OCI-LY1 (cell line): ENCODE results near the gene SS18L1.

ENCODE experiments used
- H2AFZ ChIP-seq: fragments of 200-600 bp; sonication (generic), shearing (Covaris generic); 2 replicates; pipeline ENCODE4 v1.6.0; 2014; ENCODE audit warnings: antibody characterized with exemption, mild to moderate bottlenecking, low read length
- H3F3A ChIP-seq: fragments of 200-600 bp; sonication (generic), shearing (Covaris generic); 2 replicates; pipeline ENCODE4 v1.6.0; 2014; ENCODE audit warnings: mild to moderate bottlenecking, antibody characterized with exemption, low read length, moderate library complexity; ENCODE audit not compliant: insufficient read depth
- H3K27ac ChIP-seq: fragments of 200-600 bp; sonication (generic); 2 replicates; pipeline ENCODE4 v1.5.1; 2014; ENCODE audit warnings: low read length, mixed run types, mild to moderate bottlenecking, low read depth; ENCODE audit not compliant: poor library complexity, severe bottlenecking
- H3K27me3 ChIP-seq: fragments of 200-600 bp; sonication (generic); 2 replicates; pipeline ENCODE4 v1.6.0; 2014; ENCODE audit warnings: antibody characterized with exemption, mild to moderate bottlenecking, low read length, moderate library complexity; ENCODE audit not compliant: insufficient read depth
- H3K36me3 ChIP-seq: fragments of 200-600 bp; sonication (generic); 2 replicates; pipeline ENCODE4 v1.6.1; 2014; ENCODE audit warnings: mild to moderate bottlenecking, antibody characterized with exemption, low read length, moderate library complexity, mixed read lengths; ENCODE audit not compliant: insufficient read depth
- H3K4me1 ChIP-seq: fragments of 200-600 bp; sonication (generic); 2 replicates; pipeline ENCODE4 v1.5.1; 2014; ENCODE audit warnings: mild to moderate bottlenecking, low read length, moderate library complexity; ENCODE audit not compliant: insufficient read depth, severe bottlenecking
- H3K4me2 ChIP-seq: fragments of 200-600 bp; sonication (generic), shearing (Covaris generic); 2 replicates; pipeline ENCODE4 v1.6.1; 2014; ENCODE audit warnings: low read length
- H3K4me3 ChIP-seq: fragments of 200-600 bp; sonication (generic); 2 replicates; pipeline ENCODE4 v1.5.1; 2014; ENCODE audit warnings: low read length, low read depth, mild to moderate bottlenecking, mixed read lengths; ENCODE audit not compliant: poor library complexity, severe bottlenecking
- H3K79me2 ChIP-seq: fragments of 200-600 bp; shearing (Covaris generic); 2 replicates; pipeline ENCODE4 v1.6.1; 2016; ENCODE audit warnings: mixed run types, low read length, mixed read lengths; ENCODE audit not compliant: insufficient read depth
- H3K9ac ChIP-seq: fragments of 200-600 bp; sonication (generic), shearing (Covaris generic); 2 replicates; pipeline ENCODE4 v1.6.1; 2014; ENCODE audit warnings: mild to moderate bottlenecking, low read length, mixed read lengths
- H3K9me2 ChIP-seq: fragments of 200-600 bp; sonication (generic), shearing (Covaris generic); 2 replicates; pipeline ENCODE4 v1.6.1; 2014; ENCODE audit warnings: low read depth, mild to moderate bottlenecking, low read length, mixed read lengths
- H3K9me3 ChIP-seq: fragments of 200-600 bp; shearing (Covaris generic); 2 replicates; pipeline ENCODE4 v1.6.1; 2014; ENCODE audit warnings: low read length, mixed read lengths
- H4K20me1 ChIP-seq: fragments of 200-600 bp; sonication (generic), shearing (Covaris generic); 2 replicates; pipeline ENCODE4 v1.6.0; 2016; ENCODE audit warnings: mild to moderate bottlenecking, low read length; ENCODE audit not compliant: insufficient read depth
- CTCF ChIP-seq: fragments of 200-600 bp; sonication (generic), shearing (Covaris generic); IDR thresholded peaks from 2 replicates; pipeline ENCODE4 v1.5.1; 2017; ENCODE audit warnings: mild to moderate bottlenecking, antibody characterized with exemption, low read length, moderate library complexity, mixed read lengths
- EZH2 ChIP-seq: fragments of 200-600 bp; sonication (generic), shearing (Covaris generic); IDR thresholded peaks from 2 replicates; pipeline ENCODE4 v1.8.0; 2017; ENCODE audit warnings: borderline replicate concordance, mixed run types, mild to moderate bottlenecking, antibody characterized with exemption, low read length, moderate library complexity, mixed read lengths

Gene SS18L1

GRCh38 chr20:62183426-62184142, 40.0 kb downstream of the SS18L1 start:
- peak overlapping the region; percentile 97 for H3K4me3 ChIP-seq
- H3K79me2 ChIP-seq: peaks cover 37% of the 10 kb centered on the region
- H3K4me1 ChIP-seq: peaks cover 48% of the 10 kb centered on the region
- no peaks in the 10 kb centered on the region for H3K27me3 ChIP-seq
- no peaks in the 10 kb centered on the region for H3F3A ChIP-seq
- H3K9me3 ChIP-seq: no peaks in the 10 kb centered on the region
- H3K9me2 ChIP-seq: no peaks in the 10 kb centered on the region
- peak overlapping the region; percentile 99 for H3K4me2 ChIP-seq
- no peaks in the 10 kb centered on the region for H3K36me3 ChIP-seq
- no peaks in the 10 kb centered on the region for H4K20me1 ChIP-seq
- H3K9ac ChIP-seq: peak overlapping the region; percentile 98
- H2AFZ ChIP-seq: no peak overlapping the region
- H3K27ac ChIP-seq: peak overlapping the region; percentile 41
- TF ChIP-seq CTCF (no peak), EZH2 (no peak)

DNA sequence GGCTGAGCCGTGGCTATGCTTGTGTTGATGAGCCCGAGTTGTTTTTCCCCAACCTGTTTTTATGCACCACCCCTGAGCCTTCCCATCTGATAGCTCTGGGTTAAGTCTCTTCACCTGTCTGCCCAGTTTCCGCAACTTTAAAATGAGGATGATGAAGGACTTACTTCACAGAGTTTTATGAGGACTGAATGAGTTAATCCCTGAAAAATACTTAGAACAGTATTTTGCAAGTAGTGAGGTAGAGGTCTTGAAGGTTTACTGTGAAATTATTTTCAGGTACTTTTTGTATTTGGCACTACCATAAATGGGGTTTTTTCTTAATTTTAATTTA, 42.5 kb downstream of the SS18L1 start:
- Histone ChIP-seq H3K4me2 (peak overlapping the region; percentile 50; the same call in 1 of the 2 replicates), H3K9ac (peak overlapping the region; percentile 6; the same call in 1 of the 2 replicates), H4K20me1 (no peaks in the 10 kb centered on the region), H3K4me1 (peaks cover 48% of the 10 kb centered on the region), H3K36me3 (0 out of 2 replicates have a peak, but pooled peaks cover 7% of the 10 kb centered on the region), H3K9me2 (no peaks in the 10 kb centered on the region), H3K27me3 (no peaks in the 10 kb centered on the region), H2AFZ (no peak overlapping the region), H3K79me2 (peaks cover 41% of the 10 kb centered on the region), H3K27ac (peak overlapping the region; percentile 40), H3K9me3 (no peaks in the 10 kb centered on the region), H3F3A (no peaks in the 10 kb centered on the region), H3K4me3 (peak overlapping the region; percentile 23)
- TF ChIP-seq EZH2 (no peak), CTCF (no peak)

DNA sequence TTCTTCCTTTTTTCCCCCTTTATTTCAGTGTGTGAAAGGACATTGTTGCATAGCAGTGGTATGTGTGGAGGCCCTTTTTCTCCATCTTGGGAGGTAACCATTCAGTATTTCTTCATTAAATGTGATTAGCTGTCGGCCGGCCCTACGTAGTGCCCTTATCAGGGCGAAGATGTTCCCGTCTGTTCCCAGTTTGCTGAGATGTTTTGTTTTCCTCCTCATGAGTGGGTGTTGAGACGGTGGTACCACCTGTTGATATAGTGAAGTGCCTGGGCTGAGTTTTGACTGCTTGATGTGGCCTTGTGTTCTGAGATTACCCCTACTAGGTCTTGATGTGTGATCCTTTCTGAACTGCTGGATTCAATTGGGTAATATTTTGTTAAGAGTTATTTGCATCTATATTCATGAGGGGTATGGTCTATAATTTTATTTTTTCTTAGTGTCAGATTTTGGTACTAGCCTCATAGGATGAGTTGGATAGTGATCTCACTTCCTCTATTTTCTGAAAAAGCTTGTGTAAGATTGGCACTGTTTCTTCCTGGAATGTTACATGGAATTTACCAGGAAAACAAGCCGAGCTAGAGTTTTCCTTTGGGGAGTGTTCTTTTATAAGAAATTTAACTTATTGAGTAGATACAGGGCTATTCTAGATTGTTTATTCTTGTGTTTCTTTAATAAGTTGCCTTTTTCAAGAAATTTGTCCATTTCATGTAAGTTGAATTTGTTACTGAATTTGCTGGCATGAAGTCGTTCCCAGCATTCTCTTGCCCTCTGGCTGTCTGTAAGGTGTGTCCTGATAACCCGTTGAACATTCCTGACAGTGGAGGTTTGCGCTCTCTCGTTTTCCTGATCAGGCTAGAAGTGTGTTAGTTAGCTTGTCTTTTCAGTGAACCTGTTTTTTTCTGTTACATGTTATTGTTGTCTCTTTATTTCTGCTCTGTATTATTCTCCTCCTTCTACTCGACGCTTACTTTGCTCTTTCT, 43.6 kb downstream of the SS18L1 start:
- Histone ChIP-seq H3K36me3 (0 out of 2 replicates have a peak, but pooled peaks cover 7% of the 10 kb centered on the region), H3F3A (no peaks in the 10 kb centered on the region), H3K9me2 (no peaks in the 10 kb centered on the region), H2AFZ (no peak overlapping the region), H4K20me1 (no peaks in the 10 kb centered on the region), H3K4me3 (no peak overlapping the region), H3K4me1 (peaks cover 51% of the 10 kb centered on the region), H3K4me2 (peak overlapping the region; percentile 3; the same call in 1 of the 2 replicates), H3K9me3 (no peaks in the 10 kb centered on the region), H3K9ac (no peak overlapping the region), H3K27ac (peak overlapping the region; percentile 15), H3K27me3 (no peaks in the 10 kb centered on the region), H3K79me2 (peaks cover 41% of the 10 kb centered on the region)
- TF ChIP-seq CTCF: no peak
- no peak for TF ChIP-seq EZH2
